Measurements from ENCODE around the gene CMIP. TPM values are rescaled to one million over a fixed set of nuclear protein-coding genes. Genes with fewer than 3 reads are reported as not detected.

CMIP gene
- total RNA-seq, 2 experiments from 2014 or later: 28.1 to 29.7 TPM

DNA sequence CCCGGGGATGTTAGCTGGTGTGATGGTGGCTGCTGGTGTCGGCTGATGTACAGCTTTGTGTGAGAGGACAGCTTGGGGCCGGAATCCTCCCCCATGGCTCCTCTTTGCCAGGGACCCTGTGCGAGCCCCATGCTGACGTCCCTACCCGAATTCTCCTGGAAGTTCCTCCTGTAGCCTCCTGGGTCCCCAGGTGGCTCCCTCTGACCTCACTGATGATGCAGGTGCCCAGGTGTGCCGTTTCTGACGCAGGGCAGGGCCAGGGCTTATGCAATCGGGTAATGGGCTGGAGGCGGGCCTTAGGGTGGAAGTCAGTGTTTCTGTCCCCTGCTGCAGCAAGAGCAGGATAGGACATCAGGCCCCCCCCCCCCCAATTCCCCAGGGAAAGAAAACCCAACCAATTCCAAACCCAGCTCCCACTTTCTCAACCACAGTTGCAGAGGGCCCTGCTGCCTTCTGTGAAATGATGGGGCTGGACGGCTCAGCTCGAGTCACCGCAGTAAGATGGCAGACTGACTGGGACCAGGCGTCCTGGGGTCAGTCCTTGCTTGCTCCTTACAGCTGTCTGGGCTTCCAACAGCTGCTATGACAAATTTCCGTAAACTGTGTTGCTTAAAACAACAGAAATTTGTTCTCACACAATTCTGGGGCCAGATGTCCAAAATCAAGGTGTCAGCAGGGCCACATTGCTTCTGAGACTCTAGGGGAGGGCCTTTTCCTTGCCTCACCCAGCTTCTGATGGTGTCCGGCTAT is 195.5 kb downstream of the CMIP start:
- no peaks in the 10 kb centered on the region for H3K36me3 Mint-ChIP-seq
- no peak overlapping the region for H3K27ac Mint-ChIP-seq
- peaks cover 13% of the 10 kb centered on the region for H3K4me1 Mint-ChIP-seq
- no peak overlapping the region for H3K4me3 Mint-ChIP-seq
- H3K9me3 Mint-ChIP-seq: no peaks in the 10 kb centered on the region
- DNase-seq: no peak
- H3K27me3 Mint-ChIP-seq: no peaks in the 10 kb centered on the region

DNA sequence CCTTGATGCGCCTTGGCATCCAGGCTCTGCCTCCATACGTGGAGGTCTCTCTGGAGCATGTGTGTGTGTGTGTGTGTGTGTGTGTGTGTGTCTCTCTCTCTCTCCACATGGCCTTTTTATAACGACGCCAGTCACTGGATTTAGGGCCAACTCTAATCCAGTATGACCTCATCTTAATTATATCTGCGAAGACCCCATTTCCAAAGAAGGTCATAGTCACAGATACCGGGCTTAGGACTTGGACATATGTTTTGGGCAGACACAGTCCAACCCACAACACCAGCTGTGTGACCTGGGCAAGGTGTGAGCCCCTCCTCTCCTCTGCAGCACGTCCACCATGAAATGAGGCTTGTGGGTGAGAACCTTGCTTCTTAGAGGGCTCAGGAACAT is 196.1 kb downstream of the CMIP start:
- H3K36me3 Mint-ChIP-seq: no peaks in the 10 kb centered on the region
- H3K9me3 Mint-ChIP-seq: no peaks in the 10 kb centered on the region
- H3K4me1 Mint-ChIP-seq: peaks cover 13% of the 10 kb centered on the region
- no peak overlapping the region for H3K27ac Mint-ChIP-seq
- H3K4me3 Mint-ChIP-seq: no peak overlapping the region
- DNase-seq: no peak
- H3K27me3 Mint-ChIP-seq: no peaks in the 10 kb centered on the region

DNA sequence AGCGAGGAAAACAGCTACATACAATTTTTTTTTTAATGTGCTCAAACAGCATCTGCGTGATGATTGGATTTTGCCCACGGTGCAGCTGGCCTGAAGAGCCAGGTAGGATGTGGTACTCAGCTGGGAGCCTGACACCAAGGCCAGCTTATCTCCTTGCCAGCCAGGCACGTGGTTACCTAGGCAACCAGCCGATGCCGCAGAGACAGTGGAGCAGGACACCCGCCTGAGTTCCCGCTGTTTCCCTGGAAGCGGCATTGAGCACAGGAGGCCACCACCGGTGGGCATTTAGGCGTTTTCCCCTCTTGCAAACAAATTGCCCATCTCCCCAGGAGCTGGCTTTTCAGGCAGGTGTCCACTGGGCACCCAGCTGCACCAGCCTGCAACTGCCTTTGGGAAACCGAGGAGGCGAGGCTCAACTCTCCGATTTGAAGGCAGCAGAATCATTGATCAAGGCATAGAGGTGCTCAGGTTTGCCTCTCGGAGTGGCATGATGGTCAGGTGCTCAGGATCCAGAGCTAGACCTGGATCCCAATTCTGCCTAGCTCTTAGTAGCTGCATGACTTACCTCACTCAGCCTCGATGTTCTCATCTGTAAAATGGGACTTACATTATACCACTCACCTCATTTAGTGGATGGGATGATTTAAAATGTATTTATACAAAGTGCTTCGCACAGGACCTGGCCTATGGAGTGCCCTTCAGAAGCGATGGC is 196.9 kb downstream of the CMIP start:
- no peak for DNase-seq
- Mint-ChIP-seq H3K4me3 (no peak overlapping the region), H3K4me1 (peaks cover 12% of the 10 kb centered on the region), H3K36me3 (no peaks in the 10 kb centered on the region), H3K27me3 (no peaks in the 10 kb centered on the region), H3K9me3 (no peaks in the 10 kb centered on the region), H3K27ac (no peak overlapping the region)

DNA sequence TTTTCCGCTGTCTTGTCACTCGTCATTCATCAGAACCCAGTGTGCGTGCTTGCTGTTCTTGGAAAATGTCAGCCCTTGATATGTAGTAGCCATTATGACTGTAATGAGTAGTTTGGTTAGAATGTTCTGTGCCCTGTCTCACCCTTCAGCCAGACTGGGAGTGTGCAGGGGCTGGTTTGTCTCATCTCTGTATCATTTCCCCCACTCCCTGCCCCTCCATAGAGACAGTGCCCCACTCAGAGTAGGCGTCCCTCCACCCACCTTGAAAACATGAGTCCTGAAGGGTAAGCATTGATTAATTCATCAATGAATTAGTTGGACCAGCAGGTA is 197.5 kb downstream of the CMIP start:
- H3K9me3 Mint-ChIP-seq: no peaks in the 10 kb centered on the region
- H3K27me3 Mint-ChIP-seq: no peaks in the 10 kb centered on the region
- H3K36me3 Mint-ChIP-seq: no peaks in the 10 kb centered on the region
- H3K4me1 Mint-ChIP-seq: peaks cover 12% of the 10 kb centered on the region
- H3K27ac Mint-ChIP-seq: no peak overlapping the region
- DNase-seq: no peak
- H3K4me3 Mint-ChIP-seq: no peak overlapping the region

DNA sequence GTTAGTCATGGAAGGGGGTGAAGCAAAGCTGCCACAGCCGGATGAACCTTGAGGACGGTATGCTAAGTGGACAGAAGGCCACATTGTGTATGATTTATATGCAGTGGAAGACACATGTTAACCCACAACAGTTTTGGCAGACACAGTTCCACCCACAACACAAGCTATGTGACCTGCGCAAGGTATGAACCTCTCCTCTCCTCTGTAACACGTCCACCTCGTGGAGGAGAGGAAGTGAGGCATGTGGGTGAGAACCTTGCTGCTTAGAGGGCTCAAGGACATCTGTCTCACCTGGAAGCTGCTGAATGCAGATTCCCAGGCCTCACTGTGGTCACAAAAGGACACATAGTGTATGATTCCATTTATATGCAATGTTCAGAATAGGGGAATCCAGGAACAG is 198.3 kb downstream of the CMIP start:
- H3K36me3 Mint-ChIP-seq: no peaks in the 10 kb centered on the region
- no peak overlapping the region for H3K4me3 Mint-ChIP-seq
- no peak overlapping the region for H3K27ac Mint-ChIP-seq
- DNase-seq: no peak
- H3K9me3 Mint-ChIP-seq: no peaks in the 10 kb centered on the region
- no peaks in the 10 kb centered on the region for H3K27me3 Mint-ChIP-seq
- H3K4me1 Mint-ChIP-seq: peaks cover 12% of the 10 kb centered on the region

DNA sequence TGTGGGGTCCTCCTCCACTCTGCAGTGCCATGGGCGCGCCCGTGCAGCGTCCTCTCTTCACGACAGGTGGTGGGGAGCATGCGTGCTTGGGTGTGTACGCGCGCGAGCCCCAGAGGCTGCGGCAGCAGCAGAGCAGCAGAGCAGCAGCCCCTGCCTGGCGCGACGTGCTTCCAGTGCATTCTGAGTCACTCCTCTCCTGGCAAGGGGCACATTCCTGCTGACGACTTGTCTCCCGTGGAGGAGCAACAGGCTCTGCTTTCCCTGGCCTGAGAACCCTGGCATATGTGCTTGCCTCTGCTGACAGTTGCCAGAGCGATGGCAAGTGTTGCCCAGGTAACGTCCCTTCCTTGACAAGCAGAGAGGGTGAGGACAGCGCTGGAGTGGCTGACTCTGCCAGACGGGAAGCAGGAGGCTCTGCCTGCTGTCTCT is 200.7 kb downstream of the CMIP start:
- Mint-ChIP-seq H3K27me3 (no peaks in the 10 kb centered on the region), H3K4me1 (peaks cover 15% of the 10 kb centered on the region), H3K27ac (no peak overlapping the region), H3K9me3 (no peaks in the 10 kb centered on the region), H3K4me3 (no peak overlapping the region), H3K36me3 (no peaks in the 10 kb centered on the region)
- no peak for DNase-seq

DNA sequence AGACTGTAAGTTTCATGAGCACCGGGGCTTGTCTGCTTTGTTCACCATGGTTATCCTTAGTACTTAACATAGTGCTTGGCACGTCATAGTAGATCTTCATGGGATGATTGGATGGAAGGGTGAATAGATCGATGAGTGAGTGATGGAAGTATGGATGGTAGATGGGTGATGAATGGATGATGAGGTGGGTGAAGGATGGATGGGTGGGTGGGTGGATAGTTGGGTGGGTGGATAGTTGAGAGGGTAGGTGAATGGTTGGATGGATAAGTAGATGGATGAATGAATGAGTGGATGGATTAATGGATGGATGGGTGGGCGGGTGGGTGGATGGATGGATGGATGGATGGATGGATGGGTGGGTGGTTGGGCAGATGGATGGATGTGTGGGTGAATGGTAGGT is 201.3 kb downstream of the CMIP start:
- no peak for DNase-seq
- no peak overlapping the region for H3K27ac Mint-ChIP-seq
- peaks cover 15% of the 10 kb centered on the region for H3K4me1 Mint-ChIP-seq
- H3K36me3 Mint-ChIP-seq: no peaks in the 10 kb centered on the region
- no peaks in the 10 kb centered on the region for H3K27me3 Mint-ChIP-seq
- no peak overlapping the region for H3K4me3 Mint-ChIP-seq
- no peaks in the 10 kb centered on the region for H3K9me3 Mint-ChIP-seq

DNA sequence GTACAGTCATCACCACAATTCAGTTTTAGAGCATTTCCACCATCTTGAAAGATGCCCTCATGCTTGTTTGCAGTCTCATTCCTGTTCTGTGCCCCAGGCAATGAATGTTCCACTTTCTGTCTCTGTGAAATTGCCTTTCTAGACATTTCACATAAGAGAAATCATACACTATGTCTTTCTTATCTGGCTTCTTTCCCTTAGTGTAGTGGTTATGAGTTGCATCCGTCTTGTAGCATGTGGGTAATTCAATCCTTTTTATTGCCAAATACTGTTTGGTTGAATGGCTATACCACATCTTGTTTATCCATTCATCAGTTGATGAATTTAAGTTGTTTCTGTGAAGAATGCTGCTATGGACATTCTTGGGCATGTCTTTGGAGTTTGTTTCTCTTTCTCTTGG is 202.0 kb downstream of the CMIP start:
- Mint-ChIP-seq H3K36me3 (no peaks in the 10 kb centered on the region), H3K9me3 (no peaks in the 10 kb centered on the region), H3K27ac (no peak overlapping the region)

DNA sequence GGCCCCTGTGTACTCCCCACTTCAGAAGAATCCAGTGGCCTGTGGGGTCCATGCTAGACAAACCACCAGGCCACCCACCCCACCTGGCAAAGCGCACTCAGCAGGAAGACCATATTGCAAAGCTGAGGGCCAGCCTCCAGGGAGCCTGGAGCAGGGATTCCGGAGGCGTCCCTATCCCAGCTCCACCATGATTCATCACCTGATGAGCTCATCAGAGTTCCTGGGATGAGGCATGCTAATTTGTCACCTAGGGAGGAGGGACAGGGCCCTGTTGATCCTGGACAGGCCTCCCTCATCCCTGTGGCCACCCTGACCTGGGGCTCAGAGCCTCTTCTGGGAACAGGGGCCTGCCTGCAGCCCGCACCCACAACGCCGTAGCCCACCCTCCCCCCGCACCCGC is 202.9 kb downstream of the CMIP start:
- H3K27me3 Mint-ChIP-seq: no peaks in the 10 kb centered on the region
- peaks cover 12% of the 10 kb centered on the region for H3K4me1 Mint-ChIP-seq
- no peaks in the 10 kb centered on the region for H3K9me3 Mint-ChIP-seq
- no peaks in the 10 kb centered on the region for H3K36me3 Mint-ChIP-seq
- DNase-seq: no peak
- no peak overlapping the region for H3K27ac Mint-ChIP-seq
- H3K4me3 Mint-ChIP-seq: no peak overlapping the region

More for the DNA sequence above, 202.0 kb downstream of the CMIP start:
- DNase-seq: no peak
- H3K27me3 Mint-ChIP-seq: no peaks in the 10 kb centered on the region
- no peak overlapping the region for H3K4me3 Mint-ChIP-seq
- H3K4me1 Mint-ChIP-seq: peaks cover 15% of the 10 kb centered on the region

DNA sequence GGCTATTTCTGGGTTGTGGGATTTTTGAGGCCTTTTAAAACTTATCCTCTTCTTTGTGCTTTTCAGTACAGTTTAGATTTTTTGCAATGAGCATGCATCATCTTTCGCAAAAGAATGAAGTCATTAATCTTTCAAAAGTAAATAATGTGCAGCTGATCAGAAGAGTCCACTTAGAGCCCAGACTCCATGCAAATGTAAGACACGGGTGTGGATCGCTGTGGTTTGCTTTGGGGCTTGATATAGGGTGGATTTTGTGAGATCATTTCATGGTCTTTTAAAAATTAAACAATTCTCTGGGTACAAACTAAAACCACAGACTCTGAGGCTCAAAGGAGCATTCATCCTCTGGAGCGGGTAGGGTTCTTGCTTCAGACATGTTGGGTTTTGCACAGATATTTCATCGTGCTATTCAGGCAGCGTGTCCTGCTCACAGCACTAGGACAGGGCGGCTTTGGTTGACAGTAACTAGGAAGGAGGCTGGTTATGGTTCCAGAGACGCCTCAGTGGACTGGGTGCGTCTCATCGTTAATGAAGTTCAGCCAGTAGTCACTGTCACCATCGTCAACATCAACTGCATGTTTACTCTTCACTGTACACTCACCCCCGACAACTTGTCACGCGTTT is 205.1 kb downstream of the CMIP start:
- no peak for DNase-seq
- H3K27ac Mint-ChIP-seq: no peak overlapping the region
- H3K4me3 Mint-ChIP-seq: no peak overlapping the region
- peaks cover 8% of the 10 kb centered on the region for H3K4me1 Mint-ChIP-seq
- no peaks in the 10 kb centered on the region for H3K36me3 Mint-ChIP-seq
- no peaks in the 10 kb centered on the region for H3K9me3 Mint-ChIP-seq
- no peaks in the 10 kb centered on the region for H3K27me3 Mint-ChIP-seq

DNA sequence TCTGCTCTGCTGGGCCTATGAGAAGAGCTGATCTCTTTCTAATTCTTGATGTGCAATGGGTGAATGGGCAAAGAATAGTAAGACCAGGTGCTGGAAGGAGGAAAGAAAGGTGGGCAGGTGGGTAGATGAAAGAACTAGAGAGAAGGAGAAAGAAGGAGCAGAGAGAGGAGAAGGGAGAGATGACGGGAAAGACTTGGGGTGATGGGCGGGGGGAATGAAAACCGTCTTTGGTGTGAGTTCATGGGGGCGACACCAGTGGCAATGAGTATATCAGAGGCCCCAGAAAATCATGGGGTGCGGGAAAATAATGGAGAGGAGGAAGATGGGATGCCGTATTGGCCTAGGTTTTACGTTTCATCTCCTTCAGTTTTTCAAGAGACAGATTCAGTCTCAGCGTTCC is 205.7 kb downstream of the CMIP start:
- Mint-ChIP-seq H3K27me3 (no peaks in the 10 kb centered on the region), H3K36me3 (no peaks in the 10 kb centered on the region), H3K9me3 (no peaks in the 10 kb centered on the region), H3K27ac (no peak overlapping the region), H3K4me3 (no peak overlapping the region), H3K4me1 (peaks cover 8% of the 10 kb centered on the region)
- no peak for DNase-seq

DNA sequence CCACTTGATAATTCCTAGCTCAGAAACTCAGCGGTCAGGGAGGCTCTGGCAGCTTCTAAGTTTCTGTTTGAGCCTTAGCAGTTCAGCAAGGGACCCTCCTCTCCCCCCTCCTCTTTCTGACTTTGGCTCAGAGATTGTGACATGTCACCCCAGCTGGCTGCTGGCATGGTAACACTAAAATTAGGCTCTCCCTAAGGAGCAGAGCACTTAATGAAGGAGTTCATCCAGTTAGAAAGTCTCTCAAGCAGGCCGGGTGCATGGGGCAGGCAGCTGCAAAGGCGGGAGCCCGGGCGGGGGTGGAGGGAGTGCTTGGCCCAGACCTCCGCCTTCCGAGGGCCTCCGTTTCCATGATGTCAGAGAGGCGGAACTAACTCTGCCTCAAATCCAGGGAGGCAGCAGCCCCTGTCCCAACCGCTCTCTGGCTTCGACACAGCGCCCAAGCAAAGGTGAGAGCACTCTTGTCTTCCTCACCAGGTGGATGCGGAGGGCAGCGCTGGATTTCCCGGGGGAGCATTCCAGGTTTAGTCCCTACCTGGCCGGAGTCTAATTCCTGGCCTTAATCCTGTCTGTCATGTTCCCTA is 206.5 kb downstream of the CMIP start:
- no peaks in the 10 kb centered on the region for H3K27me3 Mint-ChIP-seq
- H3K4me3 Mint-ChIP-seq: no peak overlapping the region
- no peaks in the 10 kb centered on the region for H3K9me3 Mint-ChIP-seq
- peaks cover 2% of the 10 kb centered on the region for H3K36me3 Mint-ChIP-seq
- no peak overlapping the region for H3K27ac Mint-ChIP-seq
- peaks cover 8% of the 10 kb centered on the region for H3K4me1 Mint-ChIP-seq
- no peak for DNase-seq

DNA sequence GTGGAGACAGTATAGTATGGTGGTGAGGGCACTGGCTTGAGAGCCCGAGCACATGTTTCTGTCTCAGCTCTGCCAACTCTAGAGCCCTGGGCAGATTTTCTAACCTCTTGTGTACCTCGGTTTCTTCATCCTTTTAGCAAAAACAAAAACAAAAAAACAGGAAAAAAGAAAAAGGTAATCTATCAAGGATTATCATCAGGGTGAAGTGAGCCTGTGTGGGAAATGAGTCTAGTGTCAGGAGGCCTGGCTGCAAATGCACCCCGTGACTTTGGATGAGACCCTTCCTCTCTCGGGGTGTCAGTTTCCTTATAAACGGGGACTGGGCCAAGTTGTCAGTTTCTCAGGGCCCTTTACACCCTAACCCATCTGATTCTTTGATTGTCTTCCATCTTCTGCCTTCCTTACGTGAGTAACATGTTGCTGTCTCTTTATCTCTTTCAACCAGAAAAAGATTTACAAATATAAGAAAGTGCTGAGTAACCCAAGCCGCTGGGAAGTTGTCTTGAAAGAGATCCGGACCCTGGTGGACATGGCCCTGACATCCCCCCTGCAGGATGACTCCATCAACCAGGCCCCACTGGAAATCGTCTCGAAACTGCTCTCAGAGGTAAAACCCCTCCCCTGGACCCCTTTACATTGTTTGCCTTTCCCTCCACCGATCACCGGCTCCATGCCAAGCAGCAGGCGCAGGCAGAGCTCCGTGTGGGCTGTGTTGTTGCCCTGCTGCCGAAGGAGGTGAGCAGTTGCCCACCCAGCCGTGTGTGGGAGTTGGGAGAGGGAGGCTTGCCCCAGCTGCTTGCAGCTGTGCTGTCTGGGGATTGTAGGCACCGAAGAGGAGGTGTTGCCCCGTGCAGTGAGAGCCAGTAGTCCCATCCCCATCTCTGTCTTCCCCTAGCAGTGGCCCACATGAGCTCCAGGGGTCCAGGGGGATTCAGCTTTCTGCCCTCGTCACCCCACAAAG is 207.4 kb downstream of the CMIP start:
- no peak for DNase-seq
- peaks cover 7% of the 10 kb centered on the region for H3K4me1 Mint-ChIP-seq
- H3K36me3 Mint-ChIP-seq: peaks cover 2% of the 10 kb centered on the region
- no peaks in the 10 kb centered on the region for H3K9me3 Mint-ChIP-seq
- no peaks in the 10 kb centered on the region for H3K27me3 Mint-ChIP-seq
- H3K4me3 Mint-ChIP-seq: no peak overlapping the region
- no peak overlapping the region for H3K27ac Mint-ChIP-seq

DNA sequence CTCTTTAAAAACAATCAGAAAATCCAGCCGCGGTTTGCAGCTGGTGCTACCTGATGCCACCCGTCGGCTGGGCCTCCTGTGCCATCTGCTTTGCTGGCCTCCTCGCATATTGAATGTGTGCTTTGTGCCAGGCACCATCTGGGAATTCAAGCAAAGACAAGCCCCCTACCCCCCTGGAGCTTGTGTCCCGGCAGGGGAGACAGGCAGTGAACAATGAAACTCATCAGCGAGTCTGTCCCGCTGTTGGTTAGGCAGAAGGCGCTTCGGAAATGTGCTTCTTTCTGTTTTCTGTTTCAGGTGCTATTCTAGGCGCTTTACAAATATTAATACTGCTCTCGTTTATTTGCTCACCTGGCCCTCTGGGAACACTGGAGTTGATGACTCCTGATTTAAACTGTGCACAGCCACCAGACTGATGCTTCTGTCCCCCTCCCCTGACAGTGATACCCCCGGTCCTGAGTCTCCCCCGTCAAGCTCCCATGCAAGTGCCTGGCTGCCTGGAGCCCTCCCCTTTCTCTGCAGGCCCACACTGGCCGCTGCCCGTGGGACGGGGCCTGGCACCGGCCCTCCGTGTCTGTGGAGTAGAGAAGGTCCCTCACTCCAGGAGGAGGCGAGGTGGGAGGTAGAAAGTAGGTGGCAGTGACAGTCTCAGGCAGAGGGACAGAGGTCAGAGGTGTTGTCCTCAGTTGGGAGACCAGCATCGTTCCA is 208.3 kb downstream of the CMIP start:
- Mint-ChIP-seq H3K9me3 (no peaks in the 10 kb centered on the region), H3K4me3 (no peak overlapping the region), H3K36me3 (peaks cover 2% of the 10 kb centered on the region), H3K4me1 (peaks cover 3% of the 10 kb centered on the region), H3K27ac (no peak overlapping the region), H3K27me3 (no peaks in the 10 kb centered on the region)
- no peak for DNase-seq
